Hepatocyte (in vitro differentiated cells): ENCODE data around the gene HM13. TPM values are rescaled to one million over a fixed set of nuclear protein-coding genes. Genes with fewer than 3 reads are reported as not detected.
"Not testable (repeated sequence)": the region's sequence is repeated elsewhere in the genome, so short reads cannot be mapped to it uniquely, and the experiment has no call there.

Source experiments
- DNase-seq: peaks from one replicate; pipeline ENCODE4 v3.0.0-alpha.2; 2016; ENCODE audit warnings: low spot score
- H2AFZ ChIP-seq: fragments of 200-600 bp; sonication (generic); 2 replicates; pipeline ENCODE4 v1.6.0; 2016; ENCODE audit warnings: antibody characterized with exemption, mild to moderate bottlenecking
- H3K27ac ChIP-seq: fragments of 200-600 bp; sonication (generic); 2 replicates; pipeline ENCODE4 v1.5.1; 2016; ENCODE audit warnings: mild to moderate bottlenecking
- H3K27me3 ChIP-seq: fragments of 200-600 bp; sonication (generic); 2 replicates; pipeline ENCODE4 v1.6.1; 2016
- H3K36me3 ChIP-seq: fragments of 200-600 bp; sonication (generic); replicated peaks from 2 replicates; pipeline ENCODE4 v1.5.1; 2016; ENCODE audit warnings: low read depth; ENCODE audit not compliant: insufficient read depth
- H3K4me1 ChIP-seq: fragments of 200-600 bp; sonication (generic); 2 replicates; pipeline ENCODE4 v1.5.1; 2016; ENCODE audit warnings: mild to moderate bottlenecking, moderate library complexity; ENCODE audit not compliant: insufficient read depth
- H3K4me2 ChIP-seq: fragments of 200-600 bp; sonication (generic); 2 replicates; pipeline ENCODE4 v1.6.0; 2016
- H3K4me3 ChIP-seq: fragments of 200-600 bp; sonication (generic); 2 replicates; pipeline ENCODE4 v1.5.1; 2016; ENCODE audit warnings: mild to moderate bottlenecking
- H3K79me2 ChIP-seq: fragments of 200-600 bp; sonication (generic); 2 replicates; pipeline ENCODE4 v1.6.0; 2017; ENCODE audit warnings: mild to moderate bottlenecking
- H3K9me2 ChIP-seq: fragments of 200-600 bp; sonication (generic); replicated peaks from 2 replicates; pipeline ENCODE4 v1.6.0; 2017; ENCODE audit warnings: mild to moderate bottlenecking; ENCODE audit not compliant: insufficient read depth
- H3K9me3 ChIP-seq: fragments of 200-600 bp; sonication (generic); 2 replicates; pipeline ENCODE4 v1.5.1; 2016; ENCODE audit warnings: low read depth, mild to moderate bottlenecking
- H4K20me1 ChIP-seq: fragments of 200-600 bp; sonication (generic); 2 replicates; pipeline ENCODE4 v1.6.0; 2016; ENCODE audit warnings: mild to moderate bottlenecking; ENCODE audit not compliant: insufficient read depth, poor library complexity, severe bottlenecking
- EZH2 ChIP-seq: fragments of 200-600 bp; sonication (generic); IDR thresholded peaks from 2 replicates; pipeline ENCODE4 v1.6.1; 2016; ENCODE audit warnings: antibody characterized with exemption, mild to moderate bottlenecking, borderline replicate concordance
- EZH2phosphoT487 ChIP-seq: fragments of 200-600 bp; sonication (generic); IDR thresholded peaks from one replicate; pipeline ENCODE4 v1.6.1; 2018; ENCODE audit warnings: antibody characterized with exemption, mild to moderate bottlenecking, low read depth, moderate library complexity; ENCODE audit not compliant: unreplicated experiment, severe bottlenecking
- WGBS: methylation state at CpG from one replicate; pipeline ENCODE4 v1.1.6; 2016; ENCODE audit warnings: low lambda C conversion rate; ENCODE audit errors: missing lambda C conversion rate; 5-methylcytosine and 5-hydroxymethylcytosine counted together
- polyA plus RNA-seq: library from polyadenylated mRNA; unstranded; fragments of >200 nt; fragmentation: Nextera tagmentation; extraction: Ambion mirVana; gene quantifications from 2 replicates; pipeline ENCODE4 v1.2.1, GENCODE V29; 2016
- total RNA-seq: library from RNA; depleted of rRNA; stranded (reverse); fragments of >200 nt; gene quantifications from 2 replicates; pipeline ENCODE4 v1.2.3, GENCODE V29; 2014
- TF ChIP-seq, protein P1 (sequence below): fragments of 200-600 bp; sonication (generic); IDR thresholded peaks from 2 replicates; pipeline ENCODE4 v1.5.1; 2016; ENCODE audit warnings: antibody characterized with exemption, mild to moderate bottlenecking; ENCODE audit not compliant: poor library complexity

The HM13 gene
- total and polyA plus RNA-seq, 2 experiments from 2014 or later, result 219 to 461 TPM

DNA sequence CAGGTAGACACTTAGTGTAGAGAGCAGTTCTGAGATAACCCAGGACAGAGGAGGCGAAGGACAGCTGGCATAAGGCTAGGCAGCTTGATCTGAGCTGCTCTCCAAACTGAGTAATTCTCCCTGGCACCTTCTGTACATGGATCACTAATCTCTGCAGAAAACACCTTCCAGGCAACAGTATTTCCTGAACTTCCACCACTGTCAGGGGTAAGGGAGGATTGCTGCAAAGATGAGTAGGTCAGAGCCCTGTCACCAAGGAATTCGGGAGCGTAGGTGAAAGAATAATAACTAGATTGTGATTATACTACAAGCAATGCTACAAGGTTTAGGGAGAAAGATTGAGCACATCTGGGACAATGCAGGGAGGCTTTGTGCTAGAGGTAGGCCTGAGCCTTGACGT, 1.9 kb downstream of the HM13 start:
- H3K36me3 ChIP-seq, result no peaks in the 10 kb centered on the region
- H3K27me3 ChIP-seq, result no peaks in the 10 kb centered on the region
- H3K9me2 ChIP-seq, result no peaks in the 10 kb centered on the region
- peaks cover 42% of the 10 kb centered on the region for H4K20me1 ChIP-seq
- peaks cover 68% of the 10 kb centered on the region for H3K79me2 ChIP-seq
- 95% methylated on average over 4 of the region's 4 CpGs for whole genome bisulfite sequencing
- H2AFZ ChIP-seq, result no peak overlapping the region
- no peak overlapping the region for H3K4me3 ChIP-seq
- no peak for TF ChIP-seq EZH2phosphoT487
- TF ChIP-seq, protein P1, sequence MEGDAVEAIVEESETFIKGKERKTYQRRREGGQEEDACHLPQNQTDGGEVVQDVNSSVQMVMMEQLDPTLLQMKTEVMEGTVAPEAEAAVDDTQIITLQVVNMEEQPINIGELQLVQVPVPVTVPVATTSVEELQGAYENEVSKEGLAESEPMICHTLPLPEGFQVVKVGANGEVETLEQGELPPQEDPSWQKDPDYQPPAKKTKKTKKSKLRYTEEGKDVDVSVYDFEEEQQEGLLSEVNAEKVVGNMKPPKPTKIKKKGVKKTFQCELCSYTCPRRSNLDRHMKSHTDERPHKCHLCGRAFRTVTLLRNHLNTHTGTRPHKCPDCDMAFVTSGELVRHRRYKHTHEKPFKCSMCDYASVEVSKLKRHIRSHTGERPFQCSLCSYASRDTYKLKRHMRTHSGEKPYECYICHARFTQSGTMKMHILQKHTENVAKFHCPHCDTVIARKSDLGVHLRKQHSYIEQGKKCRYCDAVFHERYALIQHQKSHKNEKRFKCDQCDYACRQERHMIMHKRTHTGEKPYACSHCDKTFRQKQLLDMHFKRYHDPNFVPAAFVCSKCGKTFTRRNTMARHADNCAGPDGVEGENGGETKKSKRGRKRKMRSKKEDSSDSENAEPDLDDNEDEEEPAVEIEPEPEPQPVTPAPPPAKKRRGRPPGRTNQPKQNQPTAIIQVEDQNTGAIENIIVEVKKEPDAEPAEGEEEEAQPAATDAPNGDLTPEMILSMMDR, result no peak
- TF ChIP-seq EZH2, result no peak
- H3K27ac ChIP-seq, result no peak overlapping the region
- peaks cover 26% of the 10 kb centered on the region for H3K4me1 ChIP-seq
- H3K9me3 ChIP-seq, result no peaks in the 10 kb centered on the region
- no peak for DNase-seq
- peak overlapping the region; percentile 95 for H3K4me2 ChIP-seq

DNA sequence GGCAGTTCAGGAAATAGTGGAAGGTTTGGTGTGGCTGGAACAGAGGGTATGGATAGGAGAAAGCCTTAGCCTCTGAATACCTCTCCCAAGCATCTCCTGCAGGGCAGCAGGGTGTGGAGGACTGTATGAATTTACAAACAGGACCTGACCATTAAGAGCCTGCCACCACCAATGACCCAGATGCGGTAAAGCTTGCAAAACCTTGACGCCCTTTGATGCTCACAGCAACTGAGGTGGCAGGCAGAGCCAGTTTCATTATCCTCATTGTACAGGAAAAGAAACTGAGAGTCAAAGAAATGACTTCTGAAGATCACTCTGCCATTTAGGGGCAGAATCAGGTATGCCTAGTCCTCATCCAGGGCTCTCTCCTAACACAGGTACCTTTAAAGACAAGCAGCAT, 2.4 kb downstream of the HM13 start:
- no peaks in the 10 kb centered on the region for H3K9me2 ChIP-seq
- H3K36me3 ChIP-seq, result no peaks in the 10 kb centered on the region
- 100% methylated on average over 2 of the region's 2 CpGs for WGBS
- TF ChIP-seq EZH2phosphoT487 (no peak), EZH2 (no peak)
- TF ChIP-seq, protein P1, result no peak
- H3K4me2 ChIP-seq, result peak overlapping the region; percentile 95
- peaks cover 73% of the 10 kb centered on the region for H3K79me2 ChIP-seq
- H4K20me1 ChIP-seq, result peaks cover 46% of the 10 kb centered on the region
- peak overlapping the region; percentile 40 for H3K27ac ChIP-seq
- no peaks in the 10 kb centered on the region for H3K9me3 ChIP-seq
- no peak overlapping the region for H2AFZ ChIP-seq
- H3K27me3 ChIP-seq, result no peaks in the 10 kb centered on the region
- no peak overlapping the region for H3K4me3 ChIP-seq
- no peak for DNase-seq
- H3K4me1 ChIP-seq, result peaks cover 26% of the 10 kb centered on the region

DNA sequence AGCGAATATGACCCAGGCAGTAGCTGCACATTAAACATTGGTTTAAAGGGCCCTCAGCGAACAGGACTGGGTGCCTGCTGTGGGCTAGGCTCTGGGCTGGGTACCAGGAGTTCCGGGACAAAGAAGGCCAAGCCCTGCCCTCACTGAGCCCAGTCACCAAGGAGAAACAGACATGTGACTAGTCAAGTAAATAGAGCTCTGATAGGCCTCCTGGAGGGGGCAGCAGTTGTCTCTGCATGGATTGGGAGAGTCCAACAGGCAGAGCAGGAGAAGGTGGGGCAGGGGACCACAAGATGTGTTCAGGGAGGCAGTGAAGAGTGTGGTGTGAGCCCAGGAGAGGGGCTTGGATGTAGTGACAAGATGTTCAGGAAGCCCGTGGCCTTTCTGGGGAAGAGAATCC, 3.1 kb downstream of the HM13 start:
- peaks cover 80% of the 10 kb centered on the region for H3K79me2 ChIP-seq
- peak overlapping the region; percentile 40 for H3K27ac ChIP-seq
- TF ChIP-seq, protein P1, result no peak
- TF ChIP-seq EZH2 (no peak), EZH2phosphoT487 (no peak)
- no peaks in the 10 kb centered on the region for H3K9me3 ChIP-seq
- DNase-seq, result peak; percentile 71
- WGBS, result 76% methylated on average over 4 of the region's 4 CpGs
- H3K36me3 ChIP-seq, result no peaks in the 10 kb centered on the region
- H2AFZ ChIP-seq, result no peak overlapping the region
- no peaks in the 10 kb centered on the region for H3K9me2 ChIP-seq
- H3K27me3 ChIP-seq, result no peaks in the 10 kb centered on the region
- peaks cover 50% of the 10 kb centered on the region for H4K20me1 ChIP-seq
- peaks cover 26% of the 10 kb centered on the region for H3K4me1 ChIP-seq
- H3K4me3 ChIP-seq, result no peak overlapping the region
- H3K4me2 ChIP-seq, result peak overlapping the region; percentile 95

DNA sequence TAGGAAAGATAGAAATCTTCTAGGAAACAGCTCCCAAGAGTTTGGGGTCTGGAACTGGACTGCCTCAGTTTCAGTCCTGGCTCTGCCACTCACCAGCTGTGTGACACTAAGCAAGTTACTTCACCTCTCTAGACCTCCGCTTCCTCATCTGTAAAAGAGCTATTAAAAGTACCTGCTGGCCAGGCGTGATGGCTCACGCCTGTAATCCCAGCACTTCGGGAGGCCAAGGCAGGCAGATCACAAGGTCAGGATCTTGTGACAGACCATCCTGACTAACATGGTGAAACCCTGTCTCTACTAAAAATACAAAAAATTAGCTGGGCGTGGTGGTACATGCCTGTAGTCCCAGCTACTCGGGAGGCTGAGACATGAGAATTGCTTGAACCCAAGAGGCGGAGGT, 7.0 kb downstream of the HM13 start:
- H3K27me3 ChIP-seq, H3K9me2 ChIP-seq, H3K36me3 ChIP-seq, H3K9me3 ChIP-seq, H3K4me2 ChIP-seq, H2AFZ ChIP-seq, H3K4me3 ChIP-seq, DNase-seq, H3K27ac ChIP-seq: not testable (repeated sequence)
- H4K20me1 ChIP-seq, result peaks cover 62% of the 10 kb centered on the region
- 94% methylated on average over 7 of the region's 7 CpGs for WGBS
- H3K4me1 ChIP-seq, result peaks cover 13% of the 10 kb centered on the region
- H3K79me2 ChIP-seq, result peaks cover 99% of the 10 kb centered on the region
